DMS79 (cell line): Measurements from ENCODE around the gene ZNF627.
A peak's percentile ranks its signal among the peaks of the same experiment; 100 is the strongest.
"Not testable (repeated sequence)": the region's sequence is repeated elsewhere in the genome, so short reads cannot be mapped to it uniquely, and the experiment has no call there.

ENCODE experiments used
- DNase-seq: peaks from one replicate; lab custom pipeline; 2025; lab: John Stamatoyannopoulos, UW

Gene ZNF627

DNA sequence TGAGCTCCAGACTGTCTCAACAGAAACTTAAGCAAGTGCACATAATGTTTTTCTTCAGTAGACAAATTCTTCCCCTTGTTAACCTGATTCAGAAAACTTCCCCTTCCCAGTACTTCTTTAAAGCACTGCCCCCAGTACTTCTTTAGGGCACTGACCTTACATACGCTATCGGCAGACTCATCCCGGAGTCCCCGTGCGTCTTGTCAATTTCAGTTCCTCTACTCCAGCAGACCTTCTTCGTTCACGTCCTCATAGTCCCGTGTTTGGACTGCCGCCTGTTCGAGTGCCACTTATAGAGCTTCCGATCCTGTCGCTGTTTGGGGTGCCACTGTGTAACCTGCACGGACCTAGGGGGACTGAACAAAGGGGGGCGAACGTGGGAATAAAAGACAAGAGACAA lies 29.0 kb downstream of the ZNF627 start:
- no peak for DNase-seq

GRCh38 chr19:11633223-11633622 lies 35.9 kb downstream of the ZNF627 start:
- DNase-seq, result no peak

DNA sequence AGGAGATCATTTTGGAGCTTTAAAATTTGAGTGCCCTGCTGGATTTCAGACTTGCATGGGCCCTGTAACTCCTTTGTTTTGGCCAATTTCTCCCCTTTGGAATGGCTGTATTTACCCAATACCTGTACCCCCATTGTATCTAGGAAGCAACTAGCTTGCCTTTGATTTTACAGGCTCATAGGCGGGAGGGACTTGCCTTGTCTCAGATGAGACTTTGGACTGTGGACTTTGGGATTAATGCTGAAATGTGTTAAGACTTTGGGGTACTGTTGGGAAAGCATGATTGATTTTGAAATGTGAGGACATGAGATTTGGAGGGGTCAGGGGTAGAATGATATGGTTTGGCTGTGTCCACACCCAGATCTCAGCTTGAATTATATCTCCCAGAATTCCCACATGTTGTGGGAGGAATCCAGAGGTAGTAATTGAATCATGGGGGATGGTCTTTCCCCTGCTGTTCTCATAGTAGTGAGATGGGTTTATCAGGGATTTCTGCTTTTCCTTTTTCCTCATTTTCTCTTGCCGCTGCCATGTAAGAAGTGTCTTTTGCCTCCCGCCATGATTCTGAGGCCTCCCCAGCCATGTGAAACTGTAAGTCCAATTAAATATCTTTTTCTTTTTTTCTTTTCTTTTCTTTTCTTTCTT lies 36.9 kb downstream of the ZNF627 start:
- DNase-seq, result not testable (repeated sequence)

- no peak for DNase-seq
Measured at GRCh38 chr19:11639245-11639601, 41.9 kb downstream of the ZNF627 start.

DNA sequence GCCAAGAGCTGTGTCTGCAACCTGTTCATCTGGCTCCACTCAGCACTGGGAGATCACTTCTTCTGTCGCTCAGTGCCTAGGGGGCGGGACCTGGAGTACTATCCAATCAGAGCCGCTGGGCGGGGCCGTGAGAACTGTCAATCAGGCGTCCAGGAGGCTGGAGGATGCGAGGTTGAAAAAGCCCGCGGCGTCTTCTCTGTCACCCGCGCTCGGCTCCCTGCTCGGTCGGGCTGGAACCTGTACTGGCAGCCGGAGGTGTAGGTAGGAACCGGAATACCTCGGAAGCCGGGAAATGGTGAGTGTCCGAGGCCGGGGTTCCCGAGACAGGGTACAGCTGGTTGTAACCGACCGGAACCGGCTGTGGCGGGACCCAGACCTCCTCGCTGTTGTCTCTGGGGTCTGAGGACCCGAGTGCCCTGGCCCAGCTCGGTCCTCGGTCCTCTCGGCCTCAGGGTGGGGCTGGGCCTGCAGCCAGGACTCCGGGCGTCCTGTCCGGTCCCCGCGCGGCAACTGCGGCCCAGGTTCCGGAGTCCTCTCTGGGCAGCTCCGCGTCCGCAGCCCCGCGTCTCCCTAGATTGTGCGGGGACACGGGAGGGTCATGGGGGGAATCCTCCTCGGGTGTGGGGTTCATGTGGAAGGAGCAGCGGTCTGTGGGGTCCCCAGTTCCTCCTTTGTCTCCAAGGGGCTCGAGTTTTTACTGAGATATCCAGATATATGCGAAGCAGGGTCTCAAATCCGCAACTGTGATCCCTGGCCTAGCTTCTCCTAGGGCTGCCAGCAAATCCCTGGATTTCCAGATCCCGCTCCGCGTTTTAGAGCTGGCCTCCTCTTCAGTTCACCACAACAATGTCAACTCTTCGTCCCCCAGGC lies 42.6 kb downstream of the ZNF627 start:
- DNase-seq, result peak; percentile 96

- no peak for DNase-seq
Measured at GRCh38 chr19:11641244-11641643, 44.0 kb downstream of the ZNF627 start.

GRCh38 chr19:11642902-11643301 lies 45.6 kb downstream of the ZNF627 start:
- DNase-seq, result no peak

- DNase-seq, result no peak
Measured at GRCh38 chr19:11649941-11650340, 52.7 kb downstream of the ZNF627 start.

DNA sequence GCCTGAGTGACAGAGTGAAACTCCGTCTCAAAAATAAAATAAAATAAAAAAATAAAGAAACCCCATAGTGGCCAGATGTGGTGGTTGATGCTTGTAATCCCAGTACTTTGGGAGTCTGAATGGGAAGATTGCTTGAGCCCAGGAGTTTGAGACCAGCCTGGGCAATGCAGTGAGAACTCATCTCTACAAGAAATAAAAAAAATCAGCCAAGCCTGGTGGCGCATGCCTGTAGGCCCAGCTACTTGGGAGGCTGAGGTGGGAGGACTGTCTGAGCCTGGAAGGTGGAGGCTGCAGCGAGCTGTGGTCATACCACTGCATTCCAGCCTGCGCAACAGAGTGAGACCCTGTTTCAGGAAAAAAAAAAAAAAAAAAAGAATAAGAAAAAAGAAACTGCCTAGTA lies 53.8 kb downstream of the ZNF627 start:
- no peak for DNase-seq

DNA sequence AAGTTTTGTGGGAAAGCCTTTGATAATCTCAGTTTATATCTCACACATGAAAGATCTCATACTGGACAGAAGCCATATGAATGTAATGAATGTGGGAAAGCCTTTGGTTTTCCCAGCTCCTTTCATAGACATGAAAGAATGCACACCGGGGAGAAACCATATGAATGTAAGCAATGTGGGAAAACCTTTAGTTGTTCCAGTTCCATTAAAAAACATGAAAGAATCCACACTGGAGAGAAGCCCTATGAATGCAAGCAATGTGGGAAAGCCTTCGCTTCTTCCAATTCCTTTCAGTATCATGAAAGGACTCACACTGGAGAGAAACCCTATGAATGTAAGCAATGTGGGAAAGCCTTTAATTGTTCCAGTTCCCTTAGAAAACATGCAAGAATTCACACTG lies 54.8 kb downstream of the ZNF627 start:
- no peak for DNase-seq

DNA sequence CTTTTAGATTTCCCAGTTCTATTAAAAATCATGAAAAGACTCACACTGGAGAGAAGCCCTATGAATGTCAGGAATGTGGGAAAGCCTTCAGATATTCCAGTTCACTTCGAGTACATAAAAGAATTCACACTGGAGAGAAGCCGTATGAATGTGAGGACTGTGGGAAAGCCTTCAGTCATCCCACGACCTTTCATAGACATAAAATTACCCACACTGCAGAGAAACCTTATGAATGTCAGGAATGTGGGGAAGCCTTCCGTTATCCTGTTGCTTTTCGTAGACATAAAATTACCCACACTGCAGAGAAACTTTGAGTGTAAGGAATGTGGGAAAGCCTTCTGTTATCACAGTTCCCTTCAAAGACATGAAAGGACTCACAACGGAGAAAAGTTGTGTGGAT lies 55.2 kb downstream of the ZNF627 start:
- DNase-seq, result no peak

GRCh38 chr19:11656535-11656934 lies 59.3 kb downstream of the ZNF627 start:
- no peak for DNase-seq

DNA sequence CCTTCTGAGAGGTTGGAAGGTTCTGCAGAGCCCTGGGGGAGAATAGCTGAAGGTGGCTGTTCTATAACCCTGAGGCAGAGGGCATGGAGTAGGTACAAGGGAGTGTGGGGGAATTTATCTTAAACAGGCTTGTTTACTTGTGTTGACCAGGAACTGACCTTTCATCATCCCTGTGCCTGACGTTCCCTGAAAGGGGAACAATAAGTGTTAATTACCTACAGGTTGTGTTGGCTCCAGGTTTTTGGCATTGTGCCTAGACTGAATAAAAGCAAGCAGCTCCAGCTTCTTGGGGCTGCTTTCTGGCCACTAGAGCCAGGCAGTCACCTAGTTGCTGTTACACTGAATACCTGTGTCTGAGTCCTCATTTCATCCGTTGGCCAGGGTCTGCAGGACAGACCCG lies 60.0 kb downstream of the ZNF627 start:
- no peak for DNase-seq

- no peak for DNase-seq
Measured at GRCh38 chr19:11658970-11659369, 61.7 kb downstream of the ZNF627 start.

- no peak for DNase-seq
Measured at GRCh38 chr19:11659612-11660011, 62.3 kb downstream of the ZNF627 start.

DNA sequence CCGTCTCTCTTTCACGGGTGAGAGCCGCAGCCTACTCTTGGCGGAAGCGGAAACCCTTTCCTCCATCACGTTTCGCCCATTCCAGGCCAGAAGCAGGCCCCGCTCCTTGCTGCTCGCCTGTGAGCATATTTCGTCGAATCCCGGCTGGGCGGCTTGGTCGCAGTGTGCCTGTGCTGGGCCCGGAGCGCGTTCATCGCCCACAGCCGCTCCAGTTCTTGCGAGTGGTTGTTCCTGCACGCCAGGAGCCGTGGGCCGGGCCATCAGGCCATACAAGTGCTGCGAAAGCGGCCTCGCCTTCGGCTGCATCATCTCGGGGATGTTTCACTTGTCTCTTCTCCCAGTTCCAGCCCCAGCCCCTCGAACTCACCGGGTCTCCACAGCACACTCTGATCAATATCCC lies 65.0 kb downstream of the ZNF627 start:
- no peak for DNase-seq

DNA sequence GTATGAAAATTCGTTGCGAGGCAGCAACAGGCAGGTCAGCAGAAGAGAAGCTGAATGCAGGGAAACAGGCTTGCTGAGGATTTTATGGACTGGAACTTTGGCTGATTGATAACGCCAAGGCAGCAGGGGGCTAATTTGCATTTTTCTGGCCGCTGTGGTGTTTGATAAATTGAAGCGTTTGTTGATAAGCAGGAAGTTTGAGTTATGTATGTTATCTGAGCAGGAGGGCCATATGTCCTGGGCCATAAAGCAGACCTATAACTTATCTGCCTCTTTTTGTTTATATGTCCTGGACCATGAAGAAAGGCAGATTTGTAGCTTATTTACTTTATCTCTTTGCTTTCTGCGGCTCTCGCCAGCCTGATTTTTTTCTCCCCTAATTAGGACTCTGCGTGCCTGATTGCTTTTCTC lies 65.9 kb downstream of the ZNF627 start:
- no peak for DNase-seq
